IPS-18c (cell line): ENCODE results near the gene KRTAP10-2.
A peak's percentile ranks its signal among the peaks of the same experiment; 100 is the strongest.
"Not testable (repeated sequence)": the region's sequence is repeated elsewhere in the genome, so short reads cannot be mapped to it uniquely, and the experiment has no call there.

ENCODE experiments used
- H3K4me3 ChIP-seq: 2 replicates; pipeline ENCODE4 v1.7.0; 2013; ENCODE audit warnings: low read depth, mild to moderate bottlenecking, low read length, moderate library complexity; ENCODE audit not compliant: insufficient read depth
- H3K9me3 ChIP-seq: one replicate; pipeline ENCODE4 v1.6.1; 2013; ENCODE audit warnings: mild to moderate bottlenecking, low read length, moderate library complexity; ENCODE audit not compliant: control insufficient read depth, insufficient read depth

The KRTAP10-2 gene

DNA sequence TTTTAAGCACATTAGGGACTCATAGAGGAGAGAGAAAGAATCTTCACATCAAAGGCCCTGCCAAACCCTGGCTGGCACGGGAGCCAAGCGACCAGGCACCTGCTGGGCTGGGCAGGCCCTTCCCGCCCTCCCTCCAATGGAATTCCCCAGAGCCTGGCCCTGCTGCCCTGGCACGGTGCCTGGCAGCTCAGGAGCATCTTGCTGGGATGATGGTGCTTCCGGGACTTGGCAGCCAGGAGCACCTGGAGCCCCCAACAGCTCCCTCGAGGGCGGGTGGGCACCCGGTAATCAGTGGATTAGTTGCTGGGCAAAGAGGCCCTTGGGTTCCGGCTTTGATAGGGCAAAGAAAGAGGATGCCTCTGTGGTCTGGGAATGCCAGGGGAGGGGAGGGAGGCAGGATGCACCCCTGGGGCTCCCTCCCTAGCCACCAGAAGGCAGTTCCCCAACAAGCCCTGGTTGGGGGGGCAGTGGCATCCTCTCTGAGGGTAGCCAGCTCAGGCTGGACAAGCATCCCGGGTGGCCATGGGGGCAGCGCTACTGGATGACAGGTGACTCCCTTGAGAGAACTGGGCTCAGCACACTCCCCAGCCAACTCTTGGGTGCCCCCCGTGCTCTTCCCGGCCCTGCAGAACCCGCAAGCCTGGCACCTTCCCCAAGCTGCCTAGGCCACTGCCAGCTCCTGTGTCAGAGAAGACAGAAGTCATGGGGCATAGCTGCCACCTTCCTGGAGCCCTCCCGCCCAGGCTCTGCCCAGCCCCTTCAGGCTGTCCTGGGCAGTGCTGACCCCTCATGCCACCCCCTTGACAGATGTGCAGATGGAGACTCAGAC is 37.7 kb downstream of the KRTAP10-2 start:
- Histone ChIP-seq H3K9me3 (no peaks in the 10 kb centered on the region), H3K4me3 (no peak overlapping the region)

DNA sequence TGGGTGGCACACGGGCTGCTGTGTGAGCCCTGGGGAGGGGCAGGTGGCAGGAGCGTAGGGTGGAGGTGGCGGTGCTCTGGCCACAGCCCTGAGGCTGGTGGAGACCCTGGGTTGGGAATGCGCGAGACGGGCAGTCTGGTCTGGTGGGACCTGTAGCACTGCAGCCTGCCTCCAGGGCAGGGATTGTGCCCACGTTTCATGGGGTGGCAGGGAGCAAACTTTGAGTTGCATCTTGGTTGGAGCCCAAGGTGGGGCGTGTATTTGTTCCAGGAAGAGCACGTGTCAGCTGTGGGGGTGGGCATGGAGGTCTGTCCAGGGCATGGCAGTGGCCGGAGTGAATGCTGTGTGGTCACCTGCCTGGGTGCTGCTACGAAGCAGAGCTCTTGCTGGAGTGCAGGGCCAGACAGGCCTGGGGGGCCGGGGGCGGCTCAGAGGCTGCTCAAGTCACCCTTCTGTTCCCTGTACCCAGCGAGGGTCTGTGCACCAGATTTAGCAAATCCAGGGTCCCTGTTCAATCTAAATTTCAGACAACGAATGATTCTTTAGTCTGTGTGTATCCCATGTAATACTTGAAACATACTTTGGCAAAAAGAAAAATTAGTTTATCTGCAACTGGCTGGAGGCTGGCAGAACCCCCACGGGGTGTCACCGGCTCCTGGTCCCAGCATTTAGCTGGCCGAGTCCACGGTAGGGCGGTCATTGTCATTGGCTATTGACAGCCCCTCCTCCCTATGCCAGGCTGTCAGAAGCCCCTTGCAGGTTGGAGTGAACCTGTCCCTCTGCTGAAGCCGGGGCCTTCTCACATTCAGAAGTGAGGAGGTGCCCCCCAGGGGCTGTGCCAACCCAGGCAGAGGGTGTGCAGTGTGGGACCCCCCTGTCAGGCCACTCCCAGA is 38.6 kb downstream of the KRTAP10-2 start:
- no peaks in the 10 kb centered on the region for H3K9me3 ChIP-seq

DNA sequence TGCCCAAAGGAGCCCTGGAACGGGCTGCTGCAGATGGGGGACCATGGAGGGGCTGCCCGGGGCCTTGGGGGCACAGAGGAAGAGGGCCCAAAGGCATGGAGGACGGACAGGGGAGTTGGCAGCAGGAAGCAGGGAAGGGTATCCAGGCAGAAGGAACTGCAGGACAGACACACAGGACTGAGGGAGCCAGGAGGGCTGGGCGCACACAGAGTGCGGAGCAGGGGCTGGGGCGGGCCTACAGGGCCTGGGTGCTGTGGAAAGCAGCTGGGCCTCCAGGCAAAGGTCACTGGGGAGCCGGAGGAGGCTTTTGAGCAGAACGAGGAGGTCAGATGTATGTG is 39.4 kb downstream of the KRTAP10-2 start:
- Histone ChIP-seq H3K4me3 (no peak overlapping the region), H3K9me3 (no peaks in the 10 kb centered on the region)

More for the DNA sequence above, 38.6 kb downstream of the KRTAP10-2 start:
- H3K4me3 ChIP-seq = no peak overlapping the region

GRCh38 chr21:44511219-44511937 is 39.9 kb downstream of the KRTAP10-2 start:
- Histone ChIP-seq H3K9me3 (no peaks in the 10 kb centered on the region), H3K4me3 (no peak overlapping the region)

GRCh38 chr21:44510508-44511218 is 40.6 kb downstream of the KRTAP10-2 start:
- no peaks in the 10 kb centered on the region for H3K9me3 ChIP-seq
- H3K4me3 ChIP-seq = peak overlapping the region; percentile 29; the same call in 1 of the 2 replicates

DNA sequence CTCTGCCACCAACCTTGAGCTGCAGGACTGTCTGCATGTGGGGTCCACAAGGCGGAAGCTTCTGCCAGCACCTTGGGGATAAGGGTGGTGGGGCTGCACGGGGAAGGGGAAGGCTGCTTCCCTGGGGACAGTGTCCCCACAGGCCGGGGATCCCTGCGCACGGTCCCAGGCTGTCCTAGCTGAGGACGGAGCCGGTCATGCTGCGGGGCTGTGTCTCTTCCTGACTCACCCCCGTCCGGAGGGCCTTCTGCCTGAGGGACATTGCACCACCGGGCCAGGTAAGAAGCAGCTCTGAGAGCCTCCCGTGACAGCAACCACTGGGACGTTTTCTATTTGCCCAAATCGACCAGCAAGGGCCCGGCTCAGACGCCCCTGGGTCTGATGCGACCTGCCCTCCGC is 41.2 kb downstream of the KRTAP10-2 start:
- Histone ChIP-seq H3K9me3 (no peaks in the 10 kb centered on the region), H3K4me3 (no peak overlapping the region)

GRCh38 chr21:44509539-44509938 is 41.8 kb downstream of the KRTAP10-2 start:
- H3K4me3 ChIP-seq = no peak overlapping the region
- no peaks in the 10 kb centered on the region for H3K9me3 ChIP-seq

DNA sequence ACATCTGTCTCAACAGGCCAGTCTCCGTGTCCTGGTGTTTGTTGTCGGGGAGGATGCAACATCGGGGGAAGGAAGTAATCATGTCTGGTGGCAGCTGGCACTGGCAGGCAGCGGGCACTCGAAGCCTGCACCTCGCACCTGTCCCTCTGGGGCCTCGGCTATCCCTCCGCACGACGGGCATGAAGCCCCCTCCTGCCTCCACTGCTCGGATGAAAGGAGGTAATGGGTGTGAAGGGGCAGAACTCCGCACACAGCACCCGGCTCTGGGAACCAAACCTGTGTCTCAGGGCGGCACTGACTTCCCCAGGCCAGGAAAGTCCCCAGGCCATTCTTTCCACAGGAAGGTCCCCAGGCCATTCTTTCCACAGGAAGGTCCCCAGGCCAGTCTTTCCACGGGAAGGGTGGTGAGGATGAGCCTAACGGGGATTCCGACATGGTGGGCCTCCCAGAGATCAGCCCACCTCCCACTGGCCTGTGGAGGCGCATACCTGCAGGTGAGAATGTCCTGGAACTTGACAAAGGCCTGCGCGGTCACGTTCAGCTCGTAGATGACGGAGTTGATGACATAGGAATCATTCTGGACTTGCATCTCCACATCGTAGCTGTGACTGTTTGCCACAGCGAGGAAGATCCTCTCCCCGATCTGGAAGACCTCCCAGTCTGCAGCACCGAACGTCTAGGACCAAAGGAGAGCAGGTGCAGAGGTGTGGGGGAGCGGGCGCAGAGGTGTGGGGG is 42.4 kb downstream of the KRTAP10-2 start:
- no peaks in the 10 kb centered on the region for H3K9me3 ChIP-seq
- no peak overlapping the region for H3K4me3 ChIP-seq

GRCh38 chr21:44508426-44508710 is 42.9 kb downstream of the KRTAP10-2 start:
- H3K4me3 ChIP-seq = no peak overlapping the region

GRCh38 chr21:44507673-44508425 is 43.5 kb downstream of the KRTAP10-2 start:
- Histone ChIP-seq H3K9me3 (no peaks in the 10 kb centered on the region), H3K4me3 (no peak overlapping the region)

More at GRCh38 chr21:44508426-44508710, 42.9 kb downstream of the KRTAP10-2 start:
- H3K9me3 ChIP-seq = no peaks in the 10 kb centered on the region

DNA sequence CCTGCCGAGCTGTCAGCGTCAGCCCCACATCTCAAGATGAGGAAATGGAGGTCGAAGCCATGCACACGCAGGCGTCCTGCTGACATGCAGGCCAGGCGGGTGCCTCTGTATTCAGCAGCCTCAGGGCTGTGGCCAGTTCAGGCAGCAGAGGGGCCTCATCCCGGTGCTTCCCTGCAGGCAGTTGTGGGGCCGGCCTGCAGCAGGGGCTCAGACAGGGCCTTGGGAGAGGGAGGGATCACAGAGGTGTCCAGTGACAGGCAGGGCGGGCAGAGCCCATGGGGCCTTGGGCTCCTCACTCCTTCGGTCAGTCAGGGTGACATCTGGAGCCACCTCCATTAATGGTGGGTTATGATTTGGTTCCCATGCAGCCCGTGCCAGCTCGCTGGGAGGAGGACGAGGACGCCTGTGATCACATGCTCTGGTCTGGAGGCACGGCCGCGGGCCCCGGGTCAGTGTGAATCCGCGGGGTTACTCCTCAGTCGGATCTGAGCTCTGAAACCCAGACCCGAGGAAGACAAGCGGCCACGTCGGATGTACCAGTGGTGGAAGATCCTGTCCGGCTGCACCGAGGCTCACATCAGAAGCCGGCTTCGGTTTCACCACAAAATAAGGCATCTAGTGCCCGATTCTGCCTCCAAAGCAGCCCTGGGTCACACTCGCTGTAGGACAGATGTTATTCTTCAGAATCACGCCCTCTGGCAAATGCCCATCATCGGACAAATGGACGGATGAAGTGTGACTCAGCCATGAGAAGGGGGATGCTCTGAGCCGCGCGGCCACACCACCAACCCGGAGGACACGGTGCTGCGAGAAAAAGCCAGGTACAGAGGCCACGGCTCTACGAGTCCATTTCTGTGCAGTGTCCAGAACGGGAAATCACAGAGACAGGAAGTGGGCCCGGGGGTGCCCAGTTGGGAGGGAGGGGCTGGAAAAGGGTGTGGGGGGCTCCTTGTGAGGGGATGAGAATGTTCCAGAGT is 44.7 kb downstream of the KRTAP10-2 start:
- H3K9me3 ChIP-seq = no peaks in the 10 kb centered on the region
- no peak overlapping the region for H3K4me3 ChIP-seq

GRCh38 chr21:44505673-44506278 is 45.5 kb downstream of the KRTAP10-2 start:
- H3K9me3 ChIP-seq = no peaks in the 10 kb centered on the region
- H3K4me3 ChIP-seq = no peak overlapping the region

DNA sequence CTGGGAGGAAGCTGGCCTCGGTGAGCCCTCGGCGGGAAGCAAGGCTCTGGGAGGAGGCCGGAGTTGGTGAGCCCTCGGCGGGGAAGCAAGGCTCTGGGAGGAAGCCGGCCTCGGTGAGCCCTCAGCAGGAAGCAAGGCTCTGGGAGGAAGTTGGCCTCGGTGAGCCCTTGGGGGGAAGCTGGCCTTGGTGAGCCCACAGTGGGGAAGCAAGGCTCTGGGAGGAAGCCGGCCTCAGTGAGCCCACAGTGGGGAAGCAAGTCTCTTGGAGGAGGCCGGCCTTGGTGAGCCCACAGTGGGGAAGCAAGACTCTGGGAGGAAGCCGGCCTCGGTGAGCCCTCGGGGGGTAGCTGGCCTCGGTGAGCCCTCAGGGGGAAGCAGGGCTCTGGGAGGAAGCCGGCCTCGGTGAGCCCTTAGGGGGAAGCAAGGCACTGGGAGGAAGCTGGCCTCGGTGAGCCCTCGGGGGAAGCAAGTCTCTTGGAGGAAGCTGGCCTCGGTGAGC is 47.4 kb downstream of the KRTAP10-2 start:
- H3K9me3 ChIP-seq = no peaks in the 10 kb centered on the region
- no peak overlapping the region for H3K4me3 ChIP-seq

DNA sequence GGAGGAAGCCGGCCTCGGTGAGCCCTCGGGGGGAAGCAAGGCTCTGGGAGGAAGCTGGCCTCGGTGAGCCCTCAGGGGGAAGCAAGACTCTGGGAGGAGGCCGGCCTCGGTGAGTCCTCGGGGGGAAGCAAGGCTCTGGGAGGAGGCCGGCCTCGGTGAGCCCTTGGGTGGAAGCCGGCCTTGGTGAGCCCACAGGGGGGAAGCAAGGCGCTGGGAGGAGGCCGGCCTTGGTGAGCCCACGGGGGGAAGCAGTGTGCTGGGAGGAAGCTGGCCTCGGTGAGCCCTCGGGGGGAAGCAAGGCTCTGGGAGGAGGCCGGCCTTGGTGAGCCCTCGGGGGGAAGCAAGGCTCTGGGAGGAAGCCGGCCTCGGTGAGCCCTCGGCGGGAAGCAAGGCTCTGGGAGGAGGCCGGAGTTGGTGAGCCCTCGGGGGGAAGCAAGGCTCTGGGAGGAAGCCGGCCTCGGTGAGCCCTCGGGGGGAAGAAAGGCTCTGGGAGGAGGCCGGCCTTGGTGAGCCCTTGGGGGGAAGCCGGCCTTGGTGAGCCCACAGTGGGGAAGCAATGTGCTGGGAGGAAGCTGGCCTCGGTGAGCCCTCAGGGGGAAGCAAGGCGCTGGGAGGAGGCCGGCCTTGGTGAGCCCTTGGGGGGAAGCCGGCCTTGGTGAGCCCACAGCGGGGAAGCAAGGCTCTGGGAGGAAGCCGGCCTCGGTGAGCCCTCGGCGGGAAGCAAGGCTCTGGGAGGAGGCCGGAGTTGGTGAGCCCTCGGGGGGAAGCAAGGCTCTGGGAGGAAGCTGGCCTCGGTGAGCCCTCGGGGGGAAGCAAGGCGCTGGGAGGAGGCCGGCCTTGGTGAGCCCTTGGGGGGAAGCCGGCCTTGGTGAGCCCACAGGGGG is 48.1 kb downstream of the KRTAP10-2 start:
- H3K4me3 ChIP-seq, H3K9me3 ChIP-seq: not testable (repeated sequence)
